GM18526 (cell line): Measurements from ENCODE around the gene LRSAM1.

ENCODE experiments used
- POLR2A ChIP-seq: IDR thresholded peaks from 3 replicates; pipeline ENCODE4 v1.6.1; 2011; ENCODE audit not compliant: insufficient read length; ENCODE audit errors: extremely low read depth

Gene LRSAM1

GRCh38 chr9:127524373-127524772 is 73.1 kb downstream of the LRSAM1 start:
- no peak for TF ChIP-seq POLR2A

GRCh38 chr9:127525401-127526188 is 74.3 kb downstream of the LRSAM1 start:
- TF ChIP-seq POLR2A = no peak

GRCh38 chr9:127526655-127527559 is 75.6 kb downstream of the LRSAM1 start:
- no peak for TF ChIP-seq POLR2A

GRCh38 chr9:127527560-127528268 is 76.4 kb downstream of the LRSAM1 start:
- TF ChIP-seq POLR2A = no peak

GRCh38 chr9:127528422-127529251 is 77.3 kb downstream of the LRSAM1 start:
- TF ChIP-seq POLR2A = no peak

GRCh38 chr9:127529671-127530070 is 78.4 kb downstream of the LRSAM1 start:
- TF ChIP-seq POLR2A = no peak

- TF ChIP-seq POLR2A = no peak
Observed at GRCh38 chr9:127530206-127530941, 79.1 kb downstream of the LRSAM1 start.

GRCh38 chr9:127531676-127532075 is 80.4 kb downstream of the LRSAM1 start:
- TF ChIP-seq POLR2A = no peak

GRCh38 chr9:127534250-127534906 is 83.1 kb downstream of the LRSAM1 start:
- no peak for TF ChIP-seq POLR2A

- TF ChIP-seq POLR2A = no peak
Observed at GRCh38 chr9:127534931-127535330, 83.6 kb downstream of the LRSAM1 start.

- TF ChIP-seq POLR2A = no peak
Observed at GRCh38 chr9:127535396-127535795, 84.1 kb downstream of the LRSAM1 start.

- TF ChIP-seq POLR2A = no peak
Observed at GRCh38 chr9:127535834-127536233, 84.5 kb downstream of the LRSAM1 start.

GRCh38 chr9:127536499-127536898 is 85.2 kb downstream of the LRSAM1 start:
- no peak for TF ChIP-seq POLR2A
